ENCODE data around the gene PTPRN2.

The PTPRN2 gene

GRCh38 chr7:158061026-158061630 lies 526.5 kb downstream of the PTPRN2 start:
- Histone ChIP-seq H2AK5ac (ENCODE audit: low read depth, low read length) (no peak overlapping the region), H3K23ac (ENCODE audit: low read depth, low read length, poor library complexity) (no peak overlapping the region), H3K27ac (replicated peaks; ENCODE audit: low read length) (no peak overlapping the region), H2BK5ac (ENCODE audit: low read length) (no peak overlapping the region), H3K4ac (ENCODE audit: low read length) (no peak overlapping the region), H2BK120ac (ENCODE audit: low read depth, low read length) (no peak overlapping the region), H2BK12ac (ENCODE audit: low read length) (no peak overlapping the region), H3K27me3 (ENCODE audit: control insufficient read depth in 3 of 3, insufficient read depth in 3 of 3, low read depth in 1 of 3, low read length in 3 of 3) (peaks cover 0 to 4% (median 0%) of the 10 kb centered on the region in 3 experiments), H3K4me2 (ENCODE audit: insufficient read depth, low read length, poor library complexity, severe bottlenecking) (no peak overlapping the region), H3K9ac (ENCODE audit: low read depth, low read length, poor library complexity) (no peak overlapping the region), H3K36me3 (replicated peaks in 1 of 2; ENCODE audit: control insufficient read depth in 2 of 2, insufficient read depth in 2 of 2, low read length in 2 of 2) (no peaks in the 10 kb centered on the region), H3K18ac (ENCODE audit: low read length) (no peak overlapping the region), H2AFZ (ENCODE audit: low read length) (no peak overlapping the region), H3K9me3 (replicated peaks in 1 of 2; ENCODE audit: control insufficient read depth in 2 of 2, insufficient read depth in 1 of 2, low read depth in 1 of 2, low read length in 2 of 2) (peaks cover 5 to 15% of the 10 kb centered on the region in 2 donors), H4K91ac (ENCODE audit: low read depth, low read length, poor library complexity) (no peak overlapping the region), H3K4me3 (ENCODE audit: low read length in 2 of 2) (peak overlapping the region in 1 of 2 donors; percentile 18), H3K14ac (ENCODE audit: low read length) (no peak overlapping the region), H2BK15ac (ENCODE audit: low read length) (peak overlapping the region; percentile 30), H3K79me1 (ENCODE audit: low read depth, low read length) (peaks cover 2% of the 10 kb centered on the region), H3K4me1 (ENCODE audit: control insufficient read depth in 2 of 2, insufficient read depth in 1 of 2, low read depth in 1 of 2, low read length in 2 of 2) (no peaks in the 10 kb centered on the region), H4K8ac (ENCODE audit: low read depth, low read length) (no peak overlapping the region)
- no peak for DNase-seq (ENCODE audit: low spot score)
- WGBS, 2 donors (ENCODE audit: extremely low coverage in 2 of 2, insufficient read length in 2 of 2, insufficient replicate concordance in 1 of 2), result no CpG with 5 or more reads among the region's 28 CpGs

DNA sequence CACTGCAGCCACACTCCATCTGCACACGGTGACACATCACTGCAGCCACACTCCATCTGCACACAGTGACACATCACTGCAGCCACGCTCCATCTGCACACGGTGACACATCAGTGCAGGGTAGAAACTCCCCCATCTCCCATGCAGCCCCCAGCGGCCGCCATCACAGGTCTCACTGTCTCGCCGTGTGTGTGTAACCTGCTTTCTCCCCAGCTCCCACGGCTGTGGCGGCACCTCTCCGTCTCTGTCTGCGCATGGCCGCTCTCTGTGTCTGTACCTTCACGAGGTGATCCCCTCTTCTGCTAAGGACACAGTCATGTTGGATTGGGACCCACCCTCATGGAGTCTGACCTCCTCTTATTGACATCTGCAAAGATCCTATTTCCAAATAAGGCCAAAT lies 527.4 kb downstream of the PTPRN2 start:
- peaks cover 5 to 15% of the 10 kb centered on the region in 2 donors for H3K9me3 ChIP-seq (replicated peaks in 1 of 2; ENCODE audit: control insufficient read depth in 2 of 2, insufficient read depth in 1 of 2, low read depth in 1 of 2, low read length in 2 of 2)
- no CpG with 5 or more reads among the region's 13 CpGs for WGBS, 2 donors (ENCODE audit: extremely low coverage in 2 of 2, insufficient read length in 2 of 2, insufficient replicate concordance in 1 of 2)

GRCh38 chr7:158057446-158057845 lies 530.2 kb downstream of the PTPRN2 start:
- Histone ChIP-seq H4K8ac (ENCODE audit: low read depth, low read length) (no peak overlapping the region), H3K18ac (ENCODE audit: low read length) (no peak overlapping the region), H2AFZ (ENCODE audit: low read length) (no peak overlapping the region), H2BK5ac (ENCODE audit: low read length) (no peak overlapping the region), H3K27me3 (ENCODE audit: control insufficient read depth in 3 of 3, insufficient read depth in 3 of 3, low read depth in 1 of 3, low read length in 3 of 3) (no peaks in the 10 kb centered on the region), H3K4ac (ENCODE audit: low read length) (no peak overlapping the region), H3K14ac (ENCODE audit: low read length) (no peak overlapping the region), H3K4me1 (ENCODE audit: control insufficient read depth in 2 of 2, insufficient read depth in 1 of 2, low read depth in 1 of 2, low read length in 2 of 2) (peaks cover 0 to 4% of the 10 kb centered on the region in 2 donors), H4K91ac (ENCODE audit: low read depth, low read length, poor library complexity) (no peak overlapping the region), H3K27ac (replicated peaks; ENCODE audit: low read length) (no peak overlapping the region), H2AK5ac (ENCODE audit: low read depth, low read length) (no peak overlapping the region), H3K36me3 (replicated peaks in 1 of 2; ENCODE audit: control insufficient read depth in 2 of 2, insufficient read depth in 2 of 2, low read length in 2 of 2) (no peaks in the 10 kb centered on the region), H3K23ac (ENCODE audit: low read depth, low read length, poor library complexity) (no peak overlapping the region), H2BK15ac (ENCODE audit: low read length) (peak overlapping the region; percentile 35), H3K4me3 (ENCODE audit: low read length in 2 of 2) (no peak overlapping the region), H2BK12ac (ENCODE audit: low read length) (no peak overlapping the region), H3K4me2 (ENCODE audit: insufficient read depth, low read length, poor library complexity, severe bottlenecking) (no peak overlapping the region), H3K9me3 (replicated peaks in 1 of 2; ENCODE audit: control insufficient read depth in 2 of 2, insufficient read depth in 1 of 2, low read depth in 1 of 2, low read length in 2 of 2) (peaks cover 5 to 13% of the 10 kb centered on the region in 2 donors), H3K9ac (ENCODE audit: low read depth, low read length, poor library complexity) (no peak overlapping the region), H3K79me1 (ENCODE audit: low read depth, low read length) (peaks cover 2% of the 10 kb centered on the region), H2BK120ac (ENCODE audit: low read depth, low read length) (no peak overlapping the region)
- no peak for DNase-seq (ENCODE audit: low spot score)
- no CpG with 5 or more reads among the region's 8 CpGs for WGBS, 2 donors (ENCODE audit: extremely low coverage in 2 of 2, insufficient read length in 2 of 2, insufficient replicate concordance in 1 of 2)

More for the DNA sequence above, 527.4 kb downstream of the PTPRN2 start:
- H3K36me3 ChIP-seq (replicated peaks in 1 of 2; ENCODE audit: control insufficient read depth in 2 of 2, insufficient read depth in 2 of 2, low read length in 2 of 2), result no peaks in the 10 kb centered on the region
- peak overlapping the region in 1 of 2 donors; percentile 48 for H3K4me3 ChIP-seq (ENCODE audit: low read length in 2 of 2)
- H2AK5ac ChIP-seq (ENCODE audit: low read depth, low read length), result no peak overlapping the region
- no peaks in the 10 kb centered on the region for H3K27me3 ChIP-seq (ENCODE audit: control insufficient read depth in 3 of 3, insufficient read depth in 3 of 3, low read depth in 1 of 3, low read length in 3 of 3)
- H3K4me1 ChIP-seq (ENCODE audit: control insufficient read depth in 2 of 2, insufficient read depth in 1 of 2, low read depth in 1 of 2, low read length in 2 of 2), result no peaks in the 10 kb centered on the region
- H3K4ac ChIP-seq (ENCODE audit: low read length), result no peak overlapping the region
- H4K8ac ChIP-seq (ENCODE audit: low read depth, low read length), result no peak overlapping the region
- H3K18ac ChIP-seq (ENCODE audit: low read length), result no peak overlapping the region
- no peak overlapping the region for H4K91ac ChIP-seq (ENCODE audit: low read depth, low read length, poor library complexity)
- no peak overlapping the region for H3K23ac ChIP-seq (ENCODE audit: low read depth, low read length, poor library complexity)
- DNase-seq (ENCODE audit: low spot score), result no peak
- H2BK12ac ChIP-seq (ENCODE audit: low read length), result no peak overlapping the region
- no peak overlapping the region for H2BK120ac ChIP-seq (ENCODE audit: low read depth, low read length)
- peak overlapping the region; percentile 9 for H3K9ac ChIP-seq (ENCODE audit: low read depth, low read length, poor library complexity)
- no peak overlapping the region for H2BK5ac ChIP-seq (ENCODE audit: low read length)
- H2BK15ac ChIP-seq (ENCODE audit: low read length), result no peak overlapping the region
- H2AFZ ChIP-seq (ENCODE audit: low read length), result no peak overlapping the region
- H3K27ac ChIP-seq (replicated peaks; ENCODE audit: low read length), result no peak overlapping the region
- H3K4me2 ChIP-seq (ENCODE audit: insufficient read depth, low read length, poor library complexity, severe bottlenecking), result no peak overlapping the region
- peaks cover 2% of the 10 kb centered on the region for H3K79me1 ChIP-seq (ENCODE audit: low read depth, low read length)
- no peak overlapping the region for H3K14ac ChIP-seq (ENCODE audit: low read length)

- H3K27ac ChIP-seq (replicated peaks; ENCODE audit: low read length), result no peak overlapping the region
- H3K23ac ChIP-seq (ENCODE audit: low read depth, low read length, poor library complexity), result no peak overlapping the region
- H2BK120ac ChIP-seq (ENCODE audit: low read depth, low read length), result no peak overlapping the region
- H3K4ac ChIP-seq (ENCODE audit: low read length), result no peak overlapping the region
- no peak overlapping the region for H3K4me2 ChIP-seq (ENCODE audit: insufficient read depth, low read length, poor library complexity, severe bottlenecking)
- no peak overlapping the region for H2BK15ac ChIP-seq (ENCODE audit: low read length)
- H3K79me1 ChIP-seq (ENCODE audit: low read depth, low read length), result peaks cover 2% of the 10 kb centered on the region
- H3K4me3 ChIP-seq (ENCODE audit: low read length in 2 of 2), result no peak overlapping the region
- no peak for DNase-seq (ENCODE audit: low spot score)
- no peak overlapping the region for H3K18ac ChIP-seq (ENCODE audit: low read length)
- peaks cover 0 to 4% of the 10 kb centered on the region in 2 donors for H3K4me1 ChIP-seq (ENCODE audit: control insufficient read depth in 2 of 2, insufficient read depth in 1 of 2, low read depth in 1 of 2, low read length in 2 of 2)
- H4K8ac ChIP-seq (ENCODE audit: low read depth, low read length), result no peak overlapping the region
- H3K9me3 ChIP-seq (replicated peaks in 1 of 2; ENCODE audit: control insufficient read depth in 2 of 2, insufficient read depth in 1 of 2, low read depth in 1 of 2, low read length in 2 of 2), result peaks cover 0 to 8% of the 10 kb centered on the region in 2 donors
- no peak overlapping the region for H2BK12ac ChIP-seq (ENCODE audit: low read length)
- H3K9ac ChIP-seq (ENCODE audit: low read depth, low read length, poor library complexity), result no peak overlapping the region
- H3K14ac ChIP-seq (ENCODE audit: low read length), result no peak overlapping the region
- H4K91ac ChIP-seq (ENCODE audit: low read depth, low read length, poor library complexity), result no peak overlapping the region
- no peaks in the 10 kb centered on the region for H3K36me3 ChIP-seq (replicated peaks in 1 of 2; ENCODE audit: control insufficient read depth in 2 of 2, insufficient read depth in 2 of 2, low read length in 2 of 2)
- no peaks in the 10 kb centered on the region for H3K27me3 ChIP-seq (ENCODE audit: control insufficient read depth in 3 of 3, insufficient read depth in 3 of 3, low read depth in 1 of 3, low read length in 3 of 3)
- H2AK5ac ChIP-seq (ENCODE audit: low read depth, low read length), result peak overlapping the region; percentile 8
- no peak overlapping the region for H2AFZ ChIP-seq (ENCODE audit: low read length)
- H2BK5ac ChIP-seq (ENCODE audit: low read length), result no peak overlapping the region
- no CpG with 5 or more reads among the region's 17 CpGs for WGBS, 2 donors (ENCODE audit: extremely low coverage in 2 of 2, insufficient read length in 2 of 2, insufficient replicate concordance in 1 of 2)
These were observed 530.9 kb downstream of the PTPRN2 start for GRCh38 chr7:158056761-158057160.
